ENCODE results near the gene KCNIP1. TPM values are rescaled to one million over a fixed set of nuclear protein-coding genes. Genes with fewer than 3 reads are reported as not detected.

Gene KCNIP1
- total and polyA plus RNA-seq, 10 of the 15 experiments (the other 5 are each of a cell fraction or from before 2014, with no cell fraction given), result not detected

GRCh38 chr5:170638051-170638450 is 134.2 kb downstream of the KCNIP1 start:
- no peaks in the 10 kb centered on the region for H3K4me1 ChIP-seq (ENCODE audit: control insufficient read depth, insufficient read depth, low read length)
- no peak overlapping the region for H3K4me3 ChIP-seq
- intact Hi-C loops (cut with micrococcal nuclease; ENCODE audit: unreplicated experiment) (loop anchor here (1.0 to 5.0 kb wide), 3 partner anchors 104 to 259 kb away; no protein-coding TSS in a partner anchor), in situ Hi-C loops (cut with MboI) (no loop called here)
- RAD21 ChIA-PET (ENCODE audit: unreplicated experiment), result interaction anchor here (1.8 kb wide), 1 partner anchor 154 kb away, joined by 19 read pairs; no protein-coding TSS in a partner anchor
- FAIRE-seq (no peak), ATAC-seq (no peak), DNase-seq (ENCODE audit: low read depth, low spot score) (no peak)
- no peak for TF ChIP-seq MYC (IDR thresholded peaks at IDR 0.05; ENCODE audit: insufficient read depth, insufficient read length, insufficient replicate concordance, low read length, severe bottlenecking)
- no peak for TF ChIP-seq SIN3A (IDR thresholded peaks at IDR 0.05; ENCODE audit: low read depth, low read length)
- no peak for TF ChIP-seq TARDBP (IDR thresholded peaks at IDR 0.05; ENCODE audit: borderline replicate concordance)
- no peak for TF ChIP-seq BCL3 (IDR thresholded peaks at IDR 0.05; ENCODE audit: borderline replicate concordance, insufficient read depth, low read depth, low read length, poor library complexity, severe bottlenecking)
- TF ChIP-seq BMI1 (IDR thresholded peaks at IDR 0.05; ENCODE audit: borderline replicate concordance), result no peak
- TF ChIP-seq ATF3 (IDR thresholded peaks at IDR 0.05; ENCODE audit: borderline replicate concordance, extremely low read depth, low read depth, low read length), result no peak
- no peak for TF ChIP-seq MTA3 (IDR thresholded peaks at IDR 0.05; ENCODE audit: borderline replicate concordance, low read length)
- H3K9me3 ChIP-seq (replicated peaks; ENCODE audit: control insufficient read depth, insufficient read depth, low read length), result no peaks in the 10 kb centered on the region
- CTCF ChIA-PET, result interaction anchor here (0.6 to 2.4 kb wide), 17 partner anchors 13 to 537 kb away, joined by 3 to 33 read pairs (median 4); no protein-coding TSS in a partner anchor
- SMC1A ChIA-PET (ENCODE audit: uncharacterized antibody, unreplicated experiment), result interaction anchor here (0.6 to 1.5 kb wide), 4 partner anchors 108 to 1769 kb away, joined by 3 to 8 read pairs (median 3); no protein-coding TSS in a partner anchor
- peaks cover 3 to 5% of the 10 kb centered on the region in 2 experiments; a peak in 3 of 4 replicates for H3K27me3 ChIP-seq (replicated peaks in 1 of 2; ENCODE audit: control insufficient read depth in 2 of 2, insufficient read depth in 2 of 2, low read length in 1 of 2)
- no peaks in the 10 kb centered on the region for H3K79me2 ChIP-seq (ENCODE audit: control insufficient read depth, insufficient read depth, low read length)
- no peak overlapping the region for H3K27ac ChIP-seq (ENCODE audit: control insufficient read depth, insufficient read depth)
- H3K36me3 ChIP-seq (ENCODE audit: control insufficient read depth in 2 of 2, insufficient read depth in 2 of 2, low read length in 1 of 2), result no peaks in the 10 kb centered on the region
- no peak overlapping the region for H3K4me2 ChIP-seq (ENCODE audit: control insufficient read depth, insufficient read depth)
- whole genome bisulfite sequencing (ENCODE audit: insufficient coverage, insufficient replicate concordance, low lambda C conversion rate, missing lambda C conversion rate), result 19% methylated on average over 4 of the region's 4 CpGs
- BruUV-seq (replicated peaks), result no TSS peak
- H2AFZ ChIP-seq (ENCODE audit: control insufficient read depth, low read depth, low read length), result no peak overlapping the region
- no peaks in the 10 kb centered on the region for H4K20me1 ChIP-seq (ENCODE audit: control insufficient read depth, insufficient read depth)
- POLR2A ChIA-PET, result no interaction called here
- no peak overlapping the region for H3K9ac ChIP-seq (ENCODE audit: control insufficient read depth, insufficient read depth, low read length)

All from GM12878 (cell line).